Measurements from ENCODE around the gene SPTLC3.

- TF ChIP-seq, protein P1, sequence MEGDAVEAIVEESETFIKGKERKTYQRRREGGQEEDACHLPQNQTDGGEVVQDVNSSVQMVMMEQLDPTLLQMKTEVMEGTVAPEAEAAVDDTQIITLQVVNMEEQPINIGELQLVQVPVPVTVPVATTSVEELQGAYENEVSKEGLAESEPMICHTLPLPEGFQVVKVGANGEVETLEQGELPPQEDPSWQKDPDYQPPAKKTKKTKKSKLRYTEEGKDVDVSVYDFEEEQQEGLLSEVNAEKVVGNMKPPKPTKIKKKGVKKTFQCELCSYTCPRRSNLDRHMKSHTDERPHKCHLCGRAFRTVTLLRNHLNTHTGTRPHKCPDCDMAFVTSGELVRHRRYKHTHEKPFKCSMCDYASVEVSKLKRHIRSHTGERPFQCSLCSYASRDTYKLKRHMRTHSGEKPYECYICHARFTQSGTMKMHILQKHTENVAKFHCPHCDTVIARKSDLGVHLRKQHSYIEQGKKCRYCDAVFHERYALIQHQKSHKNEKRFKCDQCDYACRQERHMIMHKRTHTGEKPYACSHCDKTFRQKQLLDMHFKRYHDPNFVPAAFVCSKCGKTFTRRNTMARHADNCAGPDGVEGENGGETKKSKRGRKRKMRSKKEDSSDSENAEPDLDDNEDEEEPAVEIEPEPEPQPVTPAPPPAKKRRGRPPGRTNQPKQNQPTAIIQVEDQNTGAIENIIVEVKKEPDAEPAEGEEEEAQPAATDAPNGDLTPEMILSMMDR (IDR thresholded peaks at IDR 0.05): no peak
- no peak for TF ChIP-seq EZH2 (IDR thresholded peaks at IDR 0.05; ENCODE audit: borderline replicate concordance, insufficient read depth, low read depth, low read length, poor library complexity, severe bottlenecking)
Measured at GRCh38 chr20:12982098-12982497, 26.7 kb upstream of the SPTLC3 start.
